WTC11 (cell line): Measurements from ENCODE around the gene PRKAR2A.

ENCODE experiments used
- ATF2 ChIP-seq: sonication (generic); formaldehyde crosslinking; IDR thresholded peaks from 2 replicates; pipeline ENCODE4 v1.8.1; 2022; ENCODE audit warnings: low read depth, missing genetic modification reagents, borderline replicate concordance
- FOXP1 ChIP-seq: sonication (generic); formaldehyde crosslinking; IDR thresholded peaks from 2 replicates; pipeline ENCODE4 v1.8.0; 2022; ENCODE audit warnings: missing genetic modification reagents, mild to moderate bottlenecking, moderate library complexity, borderline replicate concordance
- GTF2I ChIP-seq: fragments of 250-450 bp; sonication (Bioruptor Pico); conservative IDR thresholded peaks from 2 replicates; pipeline ENCODE4 v1.4.0; 2021; ENCODE audit warnings: mild to moderate bottlenecking
- NR2C2 ChIP-seq: sonication (generic); formaldehyde crosslinking; IDR thresholded peaks from 2 replicates; pipeline ENCODE4 v1.8.0; 2022; ENCODE audit warnings: mild to moderate bottlenecking, missing genetic modification reagents
- ZNF138 ChIP-seq: sonication (generic); formaldehyde crosslinking; conservative IDR thresholded peaks from 2 replicates; pipeline ENCODE4 v1.8.1; 2022; ENCODE audit warnings: mild to moderate bottlenecking, moderate library complexity, missing genetic modification reagents
- TF ChIP-seq, protein P1 (sequence below): fragments of 200-600 bp; IDR thresholded peaks from 2 replicates; pipeline ENCODE4 v1.8.0; 2022; ENCODE audit warnings: antibody characterized with exemption
- TF ChIP-seq, protein P2 (sequence below): sonication (generic); formaldehyde crosslinking; IDR thresholded peaks from 2 replicates; pipeline ENCODE4 v1.8.0; 2022; ENCODE audit warnings: mild to moderate bottlenecking, missing genetic modification reagents
- TF ChIP-seq, protein P3 (sequence below): sonication (generic); formaldehyde crosslinking; conservative IDR thresholded peaks from 2 replicates; pipeline ENCODE4 v1.8.1; 2022; ENCODE audit warnings: mild to moderate bottlenecking, missing genetic modification reagents

- TF ChIP-seq, protein P1, sequence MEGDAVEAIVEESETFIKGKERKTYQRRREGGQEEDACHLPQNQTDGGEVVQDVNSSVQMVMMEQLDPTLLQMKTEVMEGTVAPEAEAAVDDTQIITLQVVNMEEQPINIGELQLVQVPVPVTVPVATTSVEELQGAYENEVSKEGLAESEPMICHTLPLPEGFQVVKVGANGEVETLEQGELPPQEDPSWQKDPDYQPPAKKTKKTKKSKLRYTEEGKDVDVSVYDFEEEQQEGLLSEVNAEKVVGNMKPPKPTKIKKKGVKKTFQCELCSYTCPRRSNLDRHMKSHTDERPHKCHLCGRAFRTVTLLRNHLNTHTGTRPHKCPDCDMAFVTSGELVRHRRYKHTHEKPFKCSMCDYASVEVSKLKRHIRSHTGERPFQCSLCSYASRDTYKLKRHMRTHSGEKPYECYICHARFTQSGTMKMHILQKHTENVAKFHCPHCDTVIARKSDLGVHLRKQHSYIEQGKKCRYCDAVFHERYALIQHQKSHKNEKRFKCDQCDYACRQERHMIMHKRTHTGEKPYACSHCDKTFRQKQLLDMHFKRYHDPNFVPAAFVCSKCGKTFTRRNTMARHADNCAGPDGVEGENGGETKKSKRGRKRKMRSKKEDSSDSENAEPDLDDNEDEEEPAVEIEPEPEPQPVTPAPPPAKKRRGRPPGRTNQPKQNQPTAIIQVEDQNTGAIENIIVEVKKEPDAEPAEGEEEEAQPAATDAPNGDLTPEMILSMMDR: no peak
- no peak for TF ChIP-seq NR2C2 (CRISPR knock-in tag)
- no peak for TF ChIP-seq GTF2I (CRISPR knock-in tag)
- no peak for TF ChIP-seq FOXP1 (CRISPR knock-in tag)
- TF ChIP-seq, protein P2, sequence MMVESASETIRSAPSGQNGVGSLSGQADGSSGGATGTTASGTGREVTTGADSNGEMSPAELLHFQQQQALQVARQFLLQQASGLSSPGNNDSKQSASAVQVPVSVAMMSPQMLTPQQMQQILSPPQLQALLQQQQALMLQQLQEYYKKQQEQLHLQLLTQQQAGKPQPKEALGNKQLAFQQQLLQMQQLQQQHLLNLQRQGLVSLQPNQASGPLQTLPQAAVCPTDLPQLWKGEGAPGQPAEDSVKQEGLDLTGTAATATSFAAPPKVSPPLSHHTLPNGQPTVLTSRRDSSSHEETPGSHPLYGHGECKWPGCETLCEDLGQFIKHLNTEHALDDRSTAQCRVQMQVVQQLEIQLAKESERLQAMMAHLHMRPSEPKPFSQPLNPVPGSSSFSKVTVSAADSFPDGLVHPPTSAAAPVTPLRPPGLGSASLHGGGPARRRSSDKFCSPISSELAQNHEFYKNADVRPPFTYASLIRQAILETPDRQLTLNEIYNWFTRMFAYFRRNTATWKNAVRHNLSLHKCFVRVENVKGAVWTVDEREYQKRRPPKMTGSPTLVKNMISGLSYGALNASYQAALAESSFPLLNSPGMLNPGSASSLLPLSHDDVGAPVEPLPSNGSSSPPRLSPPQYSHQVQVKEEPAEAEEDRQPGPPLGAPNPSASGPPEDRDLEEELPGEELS: no peak
- TF ChIP-seq ZNF138 (CRISPR knock-in tag): no peak
- no peak for TF ChIP-seq ATF2 (CRISPR knock-in tag)
- TF ChIP-seq, protein P3, sequence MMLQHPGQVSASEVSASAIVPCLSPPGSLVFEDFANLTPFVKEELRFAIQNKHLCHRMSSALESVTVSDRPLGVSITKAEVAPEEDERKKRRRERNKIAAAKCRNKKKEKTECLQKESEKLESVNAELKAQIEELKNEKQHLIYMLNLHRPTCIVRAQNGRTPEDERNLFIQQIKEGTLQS (CRISPR knock-in tag): no peak
Observed at GRCh38 chr3:48723725-48724124, 123.9 kb downstream of the PRKAR2A start.
